Sigmoid colon (tissue), 7 donors: Measurements from ENCODE around the gene PTX4. TPM values are rescaled to one million over a fixed set of nuclear protein-coding genes. Genes with fewer than 3 reads are reported as not detected.

Source experiments
- DNase-seq: peaks from one replicate; pipeline ENCODE4 v3.0.0-alpha.2; 2019
- H3K27ac ChIP-seq, 4 donors: fragments of 200-600 bp; sonication (generic); one replicate each; pipeline ENCODE4 v1.5.1; 2016 to 2019; ENCODE audit warnings: mild to moderate bottlenecking in 1 of 4
- H3K27me3 ChIP-seq, 3 donors: fragments of 200-600 bp; sonication (generic); one replicate each; pipeline ENCODE4 v1.5.1; 2019; ENCODE audit warnings: mild to moderate bottlenecking in 1 of 3
- H3K36me3 ChIP-seq, 4 donors: fragments of 200-600 bp; sonication (generic); one replicate each; pipeline ENCODE4 v1.5.1; 2016 to 2019
- H3K4me1 ChIP-seq, 4 donors: fragments of 200-600 bp; sonication (generic); one replicate each; pipeline ENCODE4 v1.5.1; 2017 to 2019
- H3K4me3 ChIP-seq, 4 donors: fragments of 200-600 bp; sonication (generic); one replicate each; pipeline ENCODE4 v1.5.1; 2017 to 2019; ENCODE audit warnings: mild to moderate bottlenecking in 2 of 4, moderate library complexity in 1 of 4
- H3K9me3 ChIP-seq, 4 donors: fragments of 200-600 bp in 3 of 4; sonication (generic) in 3 of 4; one replicate each; pipeline versions ENCODE4 v1.5.1 to v1.6.1; 2013 to 2019
- CTCF ChIP-seq, 4 experiments: fragments of 450-650 bp in 3 of 4; fragments of 200-600 bp in 1 of 4; IDR thresholded peaks; one replicate each; pipeline ENCODE4 v1.5.1; 2016 to 2019; ENCODE audit warnings: antibody characterized with exemption in 4 of 4, mild to moderate bottlenecking in 3 of 4, moderate library complexity in 2 of 4
- EP300 ChIP-seq, 4 donors: sonication (generic); formaldehyde crosslinking; IDR thresholded peaks; one replicate each; pipeline ENCODE4 v1.6.1; 2017; ENCODE audit warnings: antibody characterized with exemption in 4 of 4
- POLR2A ChIP-seq, 2 donors: fragments of 450-650 bp; IDR thresholded peaks; one replicate each; pipeline ENCODE4 v1.6.1; 2016; ENCODE audit warnings: antibody characterized with exemption in 2 of 2, mild to moderate bottlenecking in 2 of 2, moderate library complexity in 2 of 2
- POLR2AphosphoS5 ChIP-seq, 4 donors: sonication (generic); formaldehyde crosslinking; IDR thresholded peaks; one replicate each; pipeline ENCODE4 v1.6.1; 2017; ENCODE audit warnings: antibody characterized with exemption in 4 of 4
- WGBS, 2 donors: extraction: QIAGEN DNeasy Blood & Tissue Kit; methylation state at CpG; one replicate each; pipeline ENCODE4 v1.1.7; 2013; 5-methylcytosine and 5-hydroxymethylcytosine counted together
- intact Hi-C: fragments of 100-400 bp; cut with DNase I; formaldehyde crosslinking; loops from one replicate; pipeline ENCODE4 v1.15.1; 2023
- polyA plus RNA-seq, 3 donors: library from polyadenylated mRNA; stranded (reverse); fragments of 200-250 nt; gene quantifications; one replicate each; pipeline ENCODE4 v1.2.3, GENCODE V29; 2013
- total RNA-seq, 4 donors: library from RNA; depleted of rRNA; stranded (reverse); fragments of >200 nt; gene quantifications; one replicate each; pipeline ENCODE4 v1.1.0, GENCODE V29; 2016
- donor health status: healthy with polysubstance abuse.
- donor health status: Bipolar disorder and iron deficiency.
- donor health status: healthy.

PTX4 gene
- total and polyA plus RNA-seq, 7 donors = not detected

- Histone ChIP-seq H3K4me1 (no peaks in the 10 kb centered on the region), H3K27ac (no peak overlapping the region), H3K4me3 (no peak overlapping the region), H3K27me3 (no peaks in the 10 kb centered on the region), H3K36me3 (peaks cover 37 to 86% (median 65%) of the 10 kb centered on the region in 4 donors), H3K9me3 (no peaks in the 10 kb centered on the region)
- TF ChIP-seq POLR2A (IDR thresholded peaks at IDR 0.05) (no peak), EP300 (IDR thresholded peaks at IDR 0.05) (no peak), CTCF (IDR thresholded peaks at IDR 0.05) (no peak), POLR2AphosphoS5 (IDR thresholded peaks at IDR 0.05) (no peak)
- intact Hi-C loops = no loop called here
- DNase-seq = no peak
- whole genome bisulfite sequencing, 2 donors = 97% methylated on average over 44 of the region's 44 CpGs
Observed at GRCh38 chr16:1500465-1501150, 11.9 kb upstream of the PTX4 start.

- Histone ChIP-seq H3K4me3 (no peak overlapping the region), H3K36me3 (peaks cover 38 to 91% (median 68%) of the 10 kb centered on the region in 4 donors), H3K27ac (no peak overlapping the region), H3K9me3 (no peaks in the 10 kb centered on the region), H3K4me1 (peaks cover 0 to 6% (median 4%) of the 10 kb centered on the region in 4 donors), H3K27me3 (no peaks in the 10 kb centered on the region)
- intact Hi-C loops = no loop called here
- 94 to 96% methylated on average over 36 of the region's 36 CpGs for WGBS, 2 donors
- no peak for TF ChIP-seq POLR2A (IDR thresholded peaks at IDR 0.05)
- no peak for TF ChIP-seq CTCF (IDR thresholded peaks at IDR 0.05)
- no peak for TF ChIP-seq POLR2AphosphoS5 (IDR thresholded peaks at IDR 0.05)
- TF ChIP-seq EP300 (IDR thresholded peaks at IDR 0.05) = no peak
- no peak for DNase-seq
Observed at GRCh38 chr16:1499756-1500464, 11.2 kb upstream of the PTX4 start.

DNA sequence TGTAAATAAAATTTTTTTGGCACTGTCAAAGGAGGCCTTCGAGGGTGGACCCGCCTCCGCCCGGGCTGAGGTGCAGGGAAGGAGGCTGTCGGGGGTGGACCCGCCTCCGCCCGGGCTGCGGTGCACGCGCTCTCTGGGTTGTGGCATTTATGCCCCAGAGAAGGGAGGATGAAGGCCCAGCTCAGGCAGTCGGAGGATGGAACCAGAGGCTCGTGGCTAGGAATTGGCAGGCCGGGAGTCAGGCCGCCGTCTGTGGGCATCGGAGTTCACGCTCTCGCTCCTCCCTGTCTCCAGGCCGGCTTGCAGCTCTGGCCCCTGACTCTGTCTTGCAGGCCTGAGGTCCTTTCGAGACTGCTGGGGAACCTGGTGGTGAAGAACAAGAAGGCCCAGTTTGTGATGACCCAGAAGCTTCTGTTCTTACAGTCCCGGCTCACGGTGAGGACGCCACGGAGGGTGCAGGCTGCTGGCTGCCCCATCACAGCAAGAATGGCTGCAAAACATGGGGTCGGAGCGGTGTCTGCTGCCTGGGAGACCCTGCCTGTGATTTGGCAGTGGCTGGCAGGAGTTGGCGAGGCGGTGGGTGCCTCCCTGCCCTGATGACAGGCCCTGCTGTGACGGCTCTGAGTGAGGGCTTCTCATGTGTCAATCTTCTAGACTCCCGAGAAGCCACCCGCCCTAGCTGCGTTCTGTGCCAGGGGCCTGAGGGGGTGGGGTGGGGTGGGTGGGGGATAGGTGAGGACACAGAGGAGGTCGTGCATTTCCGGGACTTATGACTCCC lies 10.3 kb upstream of the PTX4 start:
- 93 to 96% methylated on average over 35 of the region's 35 CpGs for WGBS, 2 donors
- Histone ChIP-seq H3K27me3 (no peaks in the 10 kb centered on the region), H3K36me3 (peaks cover 38 to 94% (median 68%) of the 10 kb centered on the region in 4 donors), H3K9me3 (no peaks in the 10 kb centered on the region), H3K4me1 (peaks cover 0 to 14% (median 13%) of the 10 kb centered on the region in 4 donors), H3K27ac (no peak overlapping the region), H3K4me3 (no peak overlapping the region)
- intact Hi-C loops = no loop called here
- no peak for TF ChIP-seq EP300 (IDR thresholded peaks at IDR 0.05)
- no peak for DNase-seq

GRCh38 chr16:1497014-1497598 lies 8.4 kb upstream of the PTX4 start:
- Histone ChIP-seq H3K27me3 (no peaks in the 10 kb centered on the region), H3K36me3 (peaks cover 27 to 75% (median 54%) of the 10 kb centered on the region in 4 donors), H3K9me3 (no peaks in the 10 kb centered on the region), H3K4me1 (peaks cover 0 to 30% (median 25%) of the 10 kb centered on the region in 4 donors), H3K4me3 (no peak overlapping the region), H3K27ac (no peak overlapping the region)
- WGBS, 2 donors = 93 to 95% methylated on average over 21 of the region's 21 CpGs
- TF ChIP-seq POLR2A (IDR thresholded peaks at IDR 0.05) (no peak), EP300 (IDR thresholded peaks at IDR 0.05) (no peak), CTCF (IDR thresholded peaks at IDR 0.05) (no peak), POLR2AphosphoS5 (IDR thresholded peaks at IDR 0.05) (no peak)
- intact Hi-C loops = no loop called here
- peak; percentile 57 for DNase-seq
